Neural crest cell (in vitro differentiated cells): ENCODE data around the gene AGAP2. TPM values are rescaled to one million over a fixed set of nuclear protein-coding genes. Genes with fewer than 3 reads are reported as not detected.

Experiments
- DNase-seq: peaks from one replicate; pipeline ENCODE4 v3.0.0; 2021; ENCODE audit warnings: low read depth, mixed read lengths, low spot score
- H3K27ac Mint-ChIP-seq: one replicate; pipeline ENCODE4 v1.8.0; 2021; ENCODE audit warnings: mild to moderate bottlenecking, mixed read lengths; ENCODE audit not compliant: unreplicated experiment
- H3K27me3 Mint-ChIP-seq: 2 replicates; pipeline ENCODE4 v1.8.0; 2021; ENCODE audit warnings: low read depth, mild to moderate bottlenecking, mixed read lengths
- H3K36me3 Mint-ChIP-seq: 2 replicates; pipeline ENCODE4 v1.8.0; 2021; ENCODE audit warnings: low read depth, mild to moderate bottlenecking, mixed read lengths
- H3K4me1 Mint-ChIP-seq: 2 replicates; pipeline ENCODE4 v1.8.0; 2021; ENCODE audit warnings: mixed read lengths
- H3K4me3 Mint-ChIP-seq: one replicate; pipeline ENCODE4 v1.8.0; 2021; ENCODE audit warnings: mild to moderate bottlenecking, mixed read lengths
- H3K9me3 Mint-ChIP-seq: 2 replicates; pipeline ENCODE4 v1.8.0; 2021; ENCODE audit warnings: mixed read lengths
- CTCF ChIP-seq: fragments of 200-600 bp; sonication (generic); conservative IDR thresholded peaks from 2 replicates; pipeline ENCODE4 v1.5.0; 2021; ENCODE audit warnings: antibody characterized with exemption, mild to moderate bottlenecking
- total RNA-seq: library from RNA; stranded (reverse); gene quantifications from 2 replicates; pipeline ENCODE4 v1.2.1, GENCODE V29; 2021

AGAP2 gene
- total RNA-seq, 1 donor from 2014 or later: 4.1 TPM

- H3K9me3 Mint-ChIP-seq: no peaks in the 10 kb centered on the region
- peak within 1 kb of the TSS; percentile 98 for H3K4me3 Mint-ChIP-seq
- peaks cover 51% of the 10 kb centered on the region for H3K27me3 Mint-ChIP-seq
- peaks cover 53% of the 10 kb centered on the region for H3K4me1 Mint-ChIP-seq
- H3K27ac Mint-ChIP-seq: peak within 1 kb of the TSS; percentile 52
- peaks cover 19% of the 10 kb centered on the region for H3K36me3 Mint-ChIP-seq
- no peak for DNase-seq
- no peak for TF ChIP-seq CTCF
These were observed 16.1 kb upstream of the AGAP2 start, which contains the start of gene MARCHF9 for GRCh38 chr12:57754411-57755193. TSS of gene MARCHF9 (plus strand) at chr12:57755103. CDS start at chr12:57755529, 426 bp downstream.

GRCh38 chr12:57753756-57754337 is 15.3 kb upstream of the AGAP2 start:
- peaks cover 53% of the 10 kb centered on the region for H3K4me1 Mint-ChIP-seq
- H3K4me3 Mint-ChIP-seq: peak overlapping the region; percentile 98
- H3K36me3 Mint-ChIP-seq: peaks cover 19% of the 10 kb centered on the region
- no peak for TF ChIP-seq CTCF
- H3K27ac Mint-ChIP-seq: no peak overlapping the region
- no peak for DNase-seq
- peaks cover 46% of the 10 kb centered on the region for H3K27me3 Mint-ChIP-seq
- H3K9me3 Mint-ChIP-seq: no peaks in the 10 kb centered on the region

GRCh38 chr12:57752668-57753000 is 14.1 kb upstream of the AGAP2 start:
- TF ChIP-seq CTCF: no peak
- H3K9me3 Mint-ChIP-seq: no peaks in the 10 kb centered on the region
- DNase-seq: no peak
- H3K27me3 Mint-ChIP-seq: peaks cover 42% of the 10 kb centered on the region
- H3K27ac Mint-ChIP-seq: no peak overlapping the region
- H3K36me3 Mint-ChIP-seq: peaks cover 22% of the 10 kb centered on the region
- peaks cover 53% of the 10 kb centered on the region for H3K4me1 Mint-ChIP-seq
- H3K4me3 Mint-ChIP-seq: peak overlapping the region; percentile 98

GRCh38 chr12:57751788-57752667 is 13.5 kb upstream of the AGAP2 start, which contains the start of gene CDK4:
TSS of gene CDK4 (minus strand) at chr12:57752310. CDS start at chr12:57751717, 593 bp downstream.
- Mint-ChIP-seq H3K4me1 (peaks cover 53% of the 10 kb centered on the region), H3K4me3 (peak within 1 kb of the TSS; percentile 98), H3K27ac (peak within 1 kb of the TSS; percentile 100), H3K9me3 (no peaks in the 10 kb centered on the region), H3K27me3 (peaks cover 40% of the 10 kb centered on the region), H3K36me3 (peaks cover 25% of the 10 kb centered on the region)
- DNase-seq: peak; percentile 98
- no peak for TF ChIP-seq CTCF

- Mint-ChIP-seq H3K27me3 (peaks cover 34% of the 10 kb centered on the region), H3K36me3 (peaks cover 26% of the 10 kb centered on the region), H3K9me3 (no peaks in the 10 kb centered on the region), H3K27ac (peak overlapping the region; percentile 100), H3K4me1 (peaks cover 50% of the 10 kb centered on the region), H3K4me3 (peak overlapping the region; percentile 98)
- no peak for TF ChIP-seq CTCF
- DNase-seq: no peak
These were observed 12.9 kb upstream of the AGAP2 start for GRCh38 chr12:57751432-57751787.
